GM18867 (cell line): ENCODE measurements around the gene RGL3.
"Not testable (repeated sequence)": the region's sequence is repeated elsewhere in the genome, so short reads cannot be mapped to it uniquely, and the experiment has no call there.

ENCODE experiments used
- ATAC-seq: cut with Tn5 transposase; IDR thresholded peaks from one replicate; pipeline ENCODE4 v1.9.1; 2021; ENCODE audit warnings: mild to moderate bottlenecking, moderate library complexity; ENCODE audit not compliant: unreplicated experiment

RGL3 gene

DNA sequence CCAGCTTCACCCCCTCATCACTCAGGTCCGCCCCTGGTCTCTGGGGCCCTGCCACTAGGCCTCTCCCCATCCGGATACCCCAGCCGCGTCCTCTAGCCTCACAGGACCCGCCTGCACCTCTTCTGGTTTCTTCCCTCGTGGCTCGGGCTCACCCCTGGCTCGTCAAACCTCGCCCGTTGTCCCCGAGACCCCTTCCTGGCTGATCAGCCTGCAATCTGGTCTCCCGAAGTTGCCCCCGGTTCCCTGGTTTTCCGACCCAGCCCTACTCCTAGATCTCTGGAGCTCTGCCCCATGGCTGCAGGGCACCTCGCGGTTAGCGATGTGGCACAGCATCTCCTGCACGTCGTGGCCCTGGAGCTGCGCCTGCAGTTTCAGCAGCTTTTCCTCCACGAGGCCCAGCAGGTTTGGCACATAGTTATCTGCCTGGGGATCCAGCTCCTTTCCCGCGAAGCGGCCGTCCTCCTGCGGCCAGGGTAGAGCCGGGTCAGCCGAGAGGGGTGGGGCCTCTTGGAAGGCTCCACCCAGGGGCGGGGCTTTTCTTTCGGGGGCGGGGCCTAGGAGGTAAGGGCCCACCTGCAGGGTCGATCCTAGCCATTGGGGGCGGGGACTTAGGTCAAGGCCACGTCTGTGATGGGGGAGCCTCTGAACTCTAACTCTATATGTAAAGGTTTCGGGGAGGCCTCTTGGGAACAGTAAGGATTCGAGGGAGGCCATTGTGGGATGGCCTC lies 2.4 kb upstream of the RGL3 start:
- ATAC-seq: peak; percentile 35

DNA sequence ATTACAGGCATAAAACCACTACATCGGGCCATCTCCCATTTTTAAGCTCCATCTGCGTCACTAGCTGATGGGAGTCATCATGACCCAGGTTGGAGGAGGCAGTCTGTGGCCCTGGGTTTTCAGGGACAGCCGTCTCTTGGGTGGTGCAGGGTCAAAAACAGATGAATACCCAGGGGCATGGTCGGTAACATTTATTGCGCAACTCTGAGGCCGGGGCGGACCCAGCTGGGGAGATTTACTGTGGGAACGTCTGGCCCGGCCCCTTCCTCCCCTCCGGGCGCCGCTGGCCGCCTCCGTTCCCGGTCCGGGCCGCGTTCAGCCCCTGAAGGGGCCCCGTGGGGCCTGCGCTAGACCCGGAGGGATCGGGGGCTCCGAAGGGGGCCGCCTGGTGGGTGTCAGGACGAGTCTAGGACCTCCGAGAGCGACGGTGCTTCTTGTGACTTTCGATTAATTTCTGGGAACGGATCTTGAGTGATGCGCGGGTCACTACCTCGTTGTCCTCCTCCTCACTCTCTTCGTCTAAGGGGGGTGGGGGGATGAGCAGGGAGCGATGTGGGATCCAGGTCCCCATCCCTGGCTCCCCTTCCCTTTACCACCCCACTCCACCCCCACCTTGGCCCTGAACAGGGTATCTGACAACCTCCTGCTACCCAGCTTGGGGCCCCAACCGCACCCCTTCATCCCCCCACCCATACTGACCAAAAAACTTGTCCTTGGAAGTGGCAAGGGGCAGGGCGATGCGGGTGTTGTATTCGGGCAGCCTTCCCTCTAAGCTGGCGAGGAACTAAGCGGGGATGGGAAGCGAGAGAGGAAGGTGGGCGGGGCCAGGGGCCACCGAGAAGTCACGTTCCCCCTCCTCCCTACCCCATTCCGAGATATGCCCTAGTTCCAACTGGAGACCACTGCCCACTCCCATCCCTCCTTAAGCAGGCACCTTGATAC lies 1.6 kb upstream of the RGL3 start:
- ATAC-seq: no peak

GRCh38 chr19:11418094-11418548 lies 993 bp downstream of the RGL3 start:
- ATAC-seq: no peak

- ATAC-seq: no peak
These were observed 2.6 kb downstream of the RGL3 start for GRCh38 chr19:11416346-11417052.

- ATAC-seq: no peak
These were observed 4.6 kb downstream of the RGL3 start for GRCh38 chr19:11414544-11414943.

- ATAC-seq: no peak
These were observed 8.4 kb downstream of the RGL3 start for GRCh38 chr19:11410682-11411081.

- ATAC-seq: no peak
These were observed 10.5 kb downstream of the RGL3 start for GRCh38 chr19:11408591-11408990.

DNA sequence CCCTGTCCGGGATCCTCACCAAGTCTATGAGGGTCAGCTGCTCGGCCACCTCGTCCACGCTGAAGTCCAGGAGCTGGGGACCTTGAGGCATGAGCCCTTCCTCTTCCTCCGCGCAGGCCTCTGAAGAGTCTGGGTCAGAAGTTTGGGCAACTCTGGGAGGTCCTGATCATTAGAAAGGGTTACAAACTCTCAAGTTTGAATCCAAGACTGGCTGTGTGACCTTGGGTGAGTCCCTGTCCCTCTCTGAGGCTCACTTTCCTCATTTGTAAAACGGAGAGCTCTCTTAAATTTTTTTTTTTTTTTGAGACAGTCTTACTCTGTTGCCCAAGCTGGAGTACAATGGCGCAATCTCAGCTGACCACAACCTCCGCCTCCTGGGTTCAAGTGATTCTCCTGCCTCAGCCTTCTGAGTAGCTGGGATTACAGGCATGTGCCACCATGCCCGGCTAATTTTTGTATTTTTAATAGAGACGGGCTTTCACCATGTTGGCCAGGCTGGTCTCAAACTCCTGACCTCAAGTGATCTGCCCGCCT lies 12.3 kb downstream of the RGL3 start:
- not testable (repeated sequence) for ATAC-seq

DNA sequence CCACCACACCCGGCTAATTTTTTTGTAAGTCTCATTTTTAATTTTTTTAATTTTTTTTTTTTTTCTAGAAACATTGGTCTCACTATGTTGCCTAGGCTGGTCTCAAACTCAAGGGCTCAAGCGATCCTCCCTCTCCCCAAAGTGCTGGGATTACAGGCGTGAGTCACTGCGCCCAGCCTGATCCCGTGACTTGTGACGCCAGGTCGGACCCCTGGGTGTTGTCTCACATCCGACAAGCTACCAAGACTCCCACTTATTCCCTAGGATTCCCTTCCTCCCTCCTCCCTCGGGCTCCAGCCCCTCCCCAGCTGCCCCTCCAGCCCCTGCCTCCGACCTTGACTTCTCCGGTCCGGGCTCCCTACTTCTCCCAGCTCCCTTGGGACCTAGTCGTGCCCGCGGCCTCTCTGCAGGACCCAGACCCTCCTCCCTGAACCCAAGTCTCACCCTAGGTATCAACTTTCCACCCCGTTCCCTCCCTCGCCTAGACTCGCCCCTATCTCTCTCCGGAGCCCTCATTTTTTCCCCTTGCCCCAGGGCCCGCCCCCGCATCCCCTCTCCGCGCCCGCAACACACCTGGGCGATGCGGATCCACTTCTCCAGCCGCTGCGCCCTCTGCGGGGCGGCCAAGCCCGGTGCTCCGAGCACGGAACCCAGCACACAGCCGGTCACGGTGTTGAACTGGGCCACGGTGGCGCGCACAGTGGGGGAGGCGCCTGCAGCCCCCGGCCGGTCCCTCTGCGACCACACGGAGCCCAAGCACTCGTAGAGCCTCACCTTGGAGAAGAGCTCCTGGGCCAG lies 13.1 kb downstream of the RGL3 start:
- no peak for ATAC-seq

GRCh38 chr19:11404588-11405222 lies 14.4 kb downstream of the RGL3 start:
- no peak for ATAC-seq

DNA sequence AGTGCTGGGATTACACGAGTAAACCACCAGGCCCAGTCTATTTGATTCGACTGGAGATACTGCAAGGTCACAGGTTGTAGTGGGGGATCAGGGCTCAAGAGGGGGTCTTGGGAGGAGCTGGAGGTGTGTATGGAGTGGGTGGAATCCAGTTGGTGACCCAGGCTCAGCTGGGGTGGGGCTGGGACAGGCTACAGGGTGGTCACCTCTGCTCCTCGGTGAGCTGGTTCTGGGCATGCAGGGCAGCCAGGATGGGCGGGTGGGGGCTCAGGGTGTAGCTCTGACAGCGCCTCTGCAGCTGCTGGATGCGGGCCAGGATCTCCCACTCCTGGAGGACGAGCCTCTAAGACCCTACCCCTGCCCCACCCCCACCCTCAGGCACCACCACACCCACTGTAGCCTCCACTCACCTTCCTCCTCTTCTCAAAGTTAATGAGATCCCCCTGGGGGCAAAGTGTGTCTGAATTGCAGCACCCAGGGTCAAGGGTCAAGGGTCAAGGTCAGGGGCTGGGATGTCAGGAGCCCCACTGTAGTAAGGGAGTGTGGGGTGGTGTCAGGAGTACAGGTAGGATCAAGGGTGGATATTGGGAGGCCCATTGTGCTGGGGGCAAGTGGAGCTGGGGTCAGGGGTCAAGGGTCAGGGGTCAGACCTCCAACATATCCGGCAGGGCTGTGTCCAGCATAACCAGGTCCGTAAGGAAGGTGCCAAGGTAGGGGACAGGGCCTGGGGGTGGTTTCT lies 17.1 kb downstream of the RGL3 start:
- no peak for ATAC-seq

DNA sequence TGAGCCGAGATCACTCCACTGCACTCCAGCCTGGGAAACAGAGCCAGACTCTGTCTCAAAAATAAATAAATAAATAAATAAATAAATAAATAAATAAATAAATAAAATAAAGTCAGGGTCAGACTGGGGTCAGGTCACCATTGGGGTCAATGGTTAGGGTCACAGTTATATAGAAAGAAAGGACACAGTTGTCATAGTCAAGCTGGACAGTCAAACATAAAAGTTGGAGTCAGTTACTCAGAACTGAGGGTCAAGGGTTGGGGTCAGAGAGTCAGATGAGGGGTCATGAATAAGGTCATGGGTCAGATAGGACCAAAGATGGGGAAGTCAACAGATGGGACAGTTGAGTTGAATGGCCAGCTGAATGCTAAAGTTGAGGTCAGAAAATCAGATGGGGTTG lies 18.3 kb downstream of the RGL3 start:
- ATAC-seq: no peak

DNA sequence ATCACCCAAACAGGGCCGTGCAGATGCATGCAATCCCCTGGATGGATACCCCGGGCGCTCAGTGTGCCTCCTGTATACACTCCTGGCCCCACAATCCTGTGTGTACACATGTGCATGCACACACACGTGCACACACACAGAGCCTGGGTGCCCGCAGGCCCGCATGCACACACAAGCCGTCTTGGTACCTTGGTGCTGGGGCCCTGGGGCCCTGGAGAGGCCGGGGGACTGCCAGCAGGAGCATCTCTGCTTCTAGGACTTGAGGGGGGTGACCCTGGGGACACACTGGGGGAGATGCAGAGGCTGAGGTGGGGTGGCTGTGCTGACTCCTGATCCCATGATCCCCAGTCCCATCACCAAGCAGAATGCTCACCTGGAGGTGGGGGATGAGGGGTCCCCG lies 19.4 kb downstream of the RGL3 start:
- ATAC-seq: no peak

GRCh38 chr19:11397089-11397610 lies 22.0 kb downstream of the RGL3 start:
- ATAC-seq: no peak

- ATAC-seq: no peak
These were observed 28.0 kb downstream of the RGL3 start for GRCh38 chr19:11390933-11391680.

DNA sequence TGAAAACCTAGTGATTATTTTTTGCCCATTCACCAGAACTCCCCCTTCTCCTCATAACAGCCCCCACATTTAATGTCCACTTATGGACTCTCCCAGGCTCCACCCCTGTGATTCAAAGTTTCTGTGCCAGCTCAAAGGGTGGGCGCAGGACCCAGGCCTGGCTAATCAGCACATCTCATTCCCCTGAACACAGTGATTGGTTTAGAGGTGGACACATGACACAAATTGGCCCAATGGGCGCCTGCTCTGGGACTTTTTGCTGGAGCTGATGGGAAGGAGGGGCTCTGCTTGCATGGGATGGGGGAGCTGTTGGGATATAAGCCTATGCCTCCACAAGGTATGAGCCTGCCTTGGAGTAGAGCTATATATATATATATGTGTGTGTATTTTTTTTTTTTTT lies 28.8 kb downstream of the RGL3 start:
- no peak for ATAC-seq

GRCh38 chr19:11387162-11388034 lies 31.7 kb downstream of the RGL3 start:
- no peak for ATAC-seq
